Endothelial cell of umbilical vein (primary cell): Measurements from ENCODE around the gene WNT11. TPM values are rescaled to one million over a fixed set of nuclear protein-coding genes. Genes with fewer than 3 reads are reported as not detected.

Source experiments
- BruUV-seq: library from RNA; stranded (reverse); fragments of 400-500 nt; replicated peaks from 2 replicates; lab custom pipeline; 2021; lab: Mats Ljungman, UMichigan
- CTCF ChIA-PET: fragments of 300-600, 350-600 bp; sonication (Branson Sonifier 250); formaldehyde crosslinking; loops from one replicate; lab custom pipeline; 2021; ENCODE audit warnings: antibody characterized with exemption, inconsistent platforms; lab: Charles Lee
- POLR2A ChIA-PET: fragments of 300-600, 350-600 bp; sonication (Branson Sonifier 250); formaldehyde crosslinking; loops from one replicate; lab custom pipeline; 2021; ENCODE audit warnings: antibody characterized with exemption, inconsistent platforms; lab: Charles Lee
- DNase-seq: peaks from one replicate; pipeline ENCODE4 v3.0.0-alpha.2; 2011; ENCODE audit warnings: low read depth, low spot score
- FAIRE-seq: peaks from 2 replicates; lab custom pipeline; 2011; peaks lifted over from hg19 to GRCh38; lab: Jason Lieb, UNC
- H2AFZ ChIP-seq: 2 replicates; pipeline ENCODE4 v1.6.0; 2012; ENCODE audit warnings: low read depth, low read length, control low read depth, inconsistent platforms
- H3K27ac ChIP-seq: 2 replicates; pipeline ENCODE4 v1.5.1; 2011; ENCODE audit warnings: low read depth, mild to moderate bottlenecking, control low read depth, low read length, moderate library complexity; ENCODE audit not compliant: insufficient read depth
- H3K27me3 ChIP-seq, 2 experiments: 2 replicates each; pipeline versions ENCODE4 v1.6.0 to v1.6.1; 2011; ENCODE audit warnings: low read length in 2 of 2, mixed read lengths in 1 of 2; ENCODE audit not compliant: control insufficient read depth in 2 of 2, insufficient read depth in 2 of 2
- H3K36me3 ChIP-seq, 2 experiments: 2 replicates in 1 of 2; 3 replicates in 1 of 2; pipeline ENCODE4 v1.5.1; 2011; ENCODE audit warnings: low read length in 2 of 2, mild to moderate bottlenecking in 1 of 2, moderate library complexity in 1 of 2; ENCODE audit not compliant: control insufficient read depth in 2 of 2, insufficient read depth in 2 of 2; ENCODE audit errors: extremely low read depth in 1 of 2
- H3K4me1 ChIP-seq: 3 replicates; pipeline ENCODE4 v1.5.1; 2011; ENCODE audit warnings: mild to moderate bottlenecking, low read length; ENCODE audit not compliant: control insufficient read depth, insufficient read depth; ENCODE audit errors: extremely low read depth
- H3K4me2 ChIP-seq: 2 replicates; pipeline ENCODE4 v1.6.1; 2011; ENCODE audit warnings: low read length, control low read depth, mixed read lengths; ENCODE audit not compliant: insufficient read depth
- H3K4me3 ChIP-seq, 3 experiments: fragments of 200-600 bp in 1 of 3; sonication (generic), shearing (Covaris generic) in 1 of 3; replicated peaks in 1 of 3; 2 replicates each; pipeline ENCODE4 v1.5.1; 2011 to 2016; ENCODE audit warnings: control low read depth in 3 of 3, low read length in 3 of 3, mild to moderate bottlenecking in 2 of 3, inconsistent platforms in 1 of 3, low read depth in 1 of 3, moderate library complexity in 1 of 3; ENCODE audit not compliant: insufficient read depth in 1 of 3
- H3K79me2 ChIP-seq: 2 replicates; pipeline ENCODE4 v1.6.0; 2012; ENCODE audit warnings: low read length, inconsistent platforms; ENCODE audit not compliant: control insufficient read depth, insufficient read depth
- H3K9ac ChIP-seq: replicated peaks from 2 replicates; pipeline ENCODE3; 2011; ENCODE audit warnings: low read length, control low read depth; ENCODE audit not compliant: insufficient read depth; ENCODE audit errors: extremely low read depth
- H3K9me1 ChIP-seq: replicated peaks from 3 replicates; pipeline ENCODE4 v1.6.0; 2011; ENCODE audit warnings: mild to moderate bottlenecking, low read length; ENCODE audit not compliant: control insufficient read depth, insufficient read depth; ENCODE audit errors: extremely low read depth
- H3K9me3 ChIP-seq: replicated peaks from 2 replicates; pipeline ENCODE4 v1.5.1; 2012; ENCODE audit warnings: low read length, inconsistent platforms; ENCODE audit not compliant: control insufficient read depth, insufficient read depth
- H4K20me1 ChIP-seq: replicated peaks from 2 replicates; pipeline ENCODE3; 2011; ENCODE audit warnings: mild to moderate bottlenecking, low read length; ENCODE audit not compliant: control insufficient read depth, insufficient read depth; ENCODE audit errors: extremely low read depth
- FOS ChIP-seq: IDR thresholded peaks from 2 replicates; pipeline ENCODE4 v1.6.1; 2011; ENCODE audit warnings: mild to moderate bottlenecking, low read length, moderate library complexity, borderline replicate concordance; ENCODE audit not compliant: insufficient read depth
- POLR2A ChIP-seq: IDR thresholded peaks from 2 replicates; pipeline ENCODE4 v1.6.1; 2012; ENCODE audit warnings: low read depth, mild to moderate bottlenecking, control low read depth, low read length
- dilution Hi-C: fragments of 300-500 bp; cut with MboI; formaldehyde crosslinking; loops from one replicate; pipeline ENCODE4 v1.15.0; 2019; ENCODE audit warnings: low sequenced_read_pairs; ENCODE audit not compliant: extremely low pct_ligation_motif_present
- intact Hi-C: fragments of 100-400 bp; cut with micrococcal nuclease; formaldehyde crosslinking; loops from one replicate; pipeline ENCODE4 v1.10.0; 2022
- polyA plus RNA-seq, 4 experiments: library from polyadenylated mRNA; depleted of rRNA in 3 of 4; stranded (reverse) in 3 of 4; unstranded in 1 of 4; fragments of >200 nt; gene quantifications; 2 replicates each; pipeline versions ENCODE4 v1.2.1 to v1.2.3, GENCODE V29; 2011 to 2012; ENCODE audit warnings: missing spikeins in 1 of 4
- total RNA-seq: library from RNA; stranded (reverse); gene quantifications from 2 replicates; pipeline ENCODE4 v1.2.3, GENCODE V29; 2021
- TF ChIP-seq, protein P1 (sequence below): IDR thresholded peaks from 2 replicates; pipeline ENCODE4 v1.6.1; 2011; ENCODE audit not compliant: insufficient read depth, insufficient read length
- TF ChIP-seq, protein P2 (sequence below), 2 donors: IDR thresholded peaks; 1 replicate in 1 of 2; 2 replicates in 1 of 2; pipeline ENCODE4 v1.5.1; 2011; ENCODE audit warnings: low read length in 2 of 2, mild to moderate bottlenecking in 2 of 2, moderate library complexity in 2 of 2, control low read depth in 1 of 2, inconsistent platforms in 1 of 2, low read depth in 1 of 2; ENCODE audit not compliant: insufficient read depth in 1 of 2; ENCODE audit errors: extremely low read depth in 1 of 2

The WNT11 gene
- total and polyA plus RNA-seq, 2 donors (not counting 3 experiments of a cell fraction or from before 2014, with no cell fraction given) = not detected

DNA sequence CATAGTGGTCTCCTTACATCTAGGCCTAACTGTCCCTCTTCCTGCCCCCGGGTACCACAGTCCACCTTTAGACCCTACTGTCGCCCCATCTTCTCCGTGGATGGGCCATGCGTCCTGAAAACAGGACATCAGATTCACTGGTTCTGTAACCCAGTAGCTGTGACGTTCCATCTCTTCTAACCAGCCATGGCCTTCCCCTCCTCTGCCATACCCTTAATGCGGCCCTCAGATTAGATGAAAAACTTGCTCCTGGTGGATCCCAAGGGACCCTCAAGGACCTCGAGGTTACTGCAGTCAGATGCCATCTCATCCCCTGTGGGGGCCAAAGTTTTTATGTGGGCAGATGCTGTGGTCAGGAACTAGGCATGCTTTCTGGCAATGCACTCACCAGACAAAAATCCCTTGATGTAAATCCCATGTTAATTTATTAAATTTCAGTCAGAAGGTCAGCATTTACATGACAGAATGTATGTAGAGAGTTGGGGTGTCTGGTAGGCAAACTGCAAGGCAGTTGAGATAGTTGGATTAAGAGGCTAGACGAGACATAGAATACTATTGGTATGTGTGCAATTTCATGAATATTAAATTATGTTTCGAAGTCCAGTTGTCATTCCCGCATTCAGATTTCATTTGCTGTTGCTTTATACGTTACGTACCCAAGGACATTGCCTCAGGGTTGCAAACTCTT is 64.3 kb downstream of the WNT11 start:
- no peaks in the 10 kb centered on the region for H3K9me1 ChIP-seq
- no peaks in the 10 kb centered on the region for H3K79me2 ChIP-seq
- no peaks in the 10 kb centered on the region for H3K27me3 ChIP-seq
- H2AFZ ChIP-seq = no peak overlapping the region
- intact Hi-C loops (no loop called here), dilution Hi-C loops (no loop called here)
- H3K4me2 ChIP-seq = no peak overlapping the region
- no peaks in the 10 kb centered on the region for H3K9me3 ChIP-seq
- H3K4me3 ChIP-seq = no peak overlapping the region
- no peaks in the 10 kb centered on the region for H3K4me1 ChIP-seq
- no peak overlapping the region for H3K9ac ChIP-seq
- peaks cover 9 to 28% of the 10 kb centered on the region in 2 experiments for H3K36me3 ChIP-seq
- no peak for DNase-seq
- POLR2A ChIA-PET = interaction anchor here (0.7 kb wide), 1 partner anchor 748 kb away, joined by 3 read pairs; no protein-coding TSS in a partner anchor
- CTCF ChIA-PET = interaction anchor here (1.4 to 3.0 kb wide), 3 partner anchors 10 to 245 kb away, joined by 3 to 21 read pairs (median 10); no protein-coding TSS in a partner anchor
- no peak for FAIRE-seq
- H4K20me1 ChIP-seq = no peaks in the 10 kb centered on the region
- no TSS peak for BruUV-seq
- no peak overlapping the region for H3K27ac ChIP-seq
- TF ChIP-seq POLR2A = no peak
- no peak for TF ChIP-seq FOS
- TF ChIP-seq, protein P1, sequence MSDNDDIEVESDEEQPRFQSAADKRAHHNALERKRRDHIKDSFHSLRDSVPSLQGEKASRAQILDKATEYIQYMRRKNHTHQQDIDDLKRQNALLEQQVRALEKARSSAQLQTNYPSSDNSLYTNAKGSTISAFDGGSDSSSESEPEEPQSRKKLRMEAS = no peak
- TF ChIP-seq, protein P2, sequence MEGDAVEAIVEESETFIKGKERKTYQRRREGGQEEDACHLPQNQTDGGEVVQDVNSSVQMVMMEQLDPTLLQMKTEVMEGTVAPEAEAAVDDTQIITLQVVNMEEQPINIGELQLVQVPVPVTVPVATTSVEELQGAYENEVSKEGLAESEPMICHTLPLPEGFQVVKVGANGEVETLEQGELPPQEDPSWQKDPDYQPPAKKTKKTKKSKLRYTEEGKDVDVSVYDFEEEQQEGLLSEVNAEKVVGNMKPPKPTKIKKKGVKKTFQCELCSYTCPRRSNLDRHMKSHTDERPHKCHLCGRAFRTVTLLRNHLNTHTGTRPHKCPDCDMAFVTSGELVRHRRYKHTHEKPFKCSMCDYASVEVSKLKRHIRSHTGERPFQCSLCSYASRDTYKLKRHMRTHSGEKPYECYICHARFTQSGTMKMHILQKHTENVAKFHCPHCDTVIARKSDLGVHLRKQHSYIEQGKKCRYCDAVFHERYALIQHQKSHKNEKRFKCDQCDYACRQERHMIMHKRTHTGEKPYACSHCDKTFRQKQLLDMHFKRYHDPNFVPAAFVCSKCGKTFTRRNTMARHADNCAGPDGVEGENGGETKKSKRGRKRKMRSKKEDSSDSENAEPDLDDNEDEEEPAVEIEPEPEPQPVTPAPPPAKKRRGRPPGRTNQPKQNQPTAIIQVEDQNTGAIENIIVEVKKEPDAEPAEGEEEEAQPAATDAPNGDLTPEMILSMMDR (IDR thresholded peaks at IDR 0.05; ENCODE audit: extremely low read depth in 1 of 2, insufficient read depth in 1 of 2, low read depth in 1 of 2, low read length in 2 of 2) = no peak
